PC-9 (cell line): ENCODE data around the gene SLC25A29. TPM values are rescaled to one million over a fixed set of nuclear protein-coding genes. Genes with fewer than 3 reads are reported as not detected.
"Not testable (repeated sequence)": the region's sequence is repeated elsewhere in the genome, so short reads cannot be mapped to it uniquely, and the experiment has no call there.

Experiments
- BruUV-seq: library from RNA; stranded (reverse); fragments of 400-500 nt; replicated peaks from 2 replicates; lab custom pipeline; 2021; lab: Mats Ljungman, UMichigan
- CTCF ChIA-PET: fragments of 300-600 bp; sonication (Branson Sonifier 250); formaldehyde crosslinking; loops from one replicate; lab custom pipeline; 2022; ENCODE audit warnings: antibody characterized with exemption; lab: Charles Lee
- POLR2A ChIA-PET: fragments of 300-600 bp; sonication (Branson Sonifier 250); formaldehyde crosslinking; loops from one replicate; lab custom pipeline; 2022; ENCODE audit warnings: antibody characterized with exemption; ENCODE audit not compliant: unreplicated experiment; lab: Charles Lee
- DNase-seq, 2 experiments: peaks; one replicate each; pipeline versions ENCODE4 v3.0.0 to v3.0.0-alpha.2; 2015 to 2022; ENCODE audit warnings: mixed read lengths in 1 of 2
- H2AFZ ChIP-seq: fragments of 200-600 bp; sonication (generic); 2 replicates; pipeline ENCODE4 v1.8.1; 2017; ENCODE audit warnings: antibody characterized with exemption
- H3F3A ChIP-seq: fragments of 200-600 bp; sonication (generic); 2 replicates; pipeline ENCODE4 v1.8.1; 2017; ENCODE audit warnings: antibody characterized with exemption, mild to moderate bottlenecking, low read depth; ENCODE audit not compliant: insufficient read depth
- H3K27ac ChIP-seq: fragments of 200-600 bp; sonication (generic); 2 replicates; pipeline ENCODE4 v1.6.1; 2016; ENCODE audit warnings: mixed run types
- H3K27me3 ChIP-seq: fragments of 200-600 bp; sonication (generic); 2 replicates; pipeline ENCODE4 v1.6.1; 2016; ENCODE audit warnings: low read depth, mixed run types; ENCODE audit not compliant: insufficient read depth
- H3K36me3 ChIP-seq: fragments of 200-600 bp; sonication (generic); 2 replicates; pipeline ENCODE4 v1.6.1; 2016; ENCODE audit warnings: low read depth, mixed run types
- H3K4me1 ChIP-seq: fragments of 200-600 bp; sonication (generic); replicated peaks from 2 replicates; pipeline ENCODE4 v1.6.1; 2016; ENCODE audit warnings: mixed run types; ENCODE audit not compliant: insufficient read depth
- H3K4me2 ChIP-seq: fragments of 200-600 bp; sonication (generic); 2 replicates; pipeline ENCODE4 v1.6.1; 2017; ENCODE audit warnings: mixed run types
- H3K4me3 ChIP-seq: fragments of 200-600 bp; sonication (generic); 2 replicates; pipeline ENCODE4 v1.6.1; 2016; ENCODE audit warnings: mixed run types
- H3K79me2 ChIP-seq: fragments of 200-600 bp; sonication (generic); 2 replicates; pipeline ENCODE4 v1.6.1; 2017; ENCODE audit warnings: low read depth, mixed run types
- H3K9me2 ChIP-seq: fragments of 200-600 bp; sonication (generic); 2 replicates; pipeline ENCODE4 v1.8.1; 2017; ENCODE audit warnings: mild to moderate bottlenecking; ENCODE audit not compliant: insufficient read depth
- H3K9me3 ChIP-seq: fragments of 200-600 bp; sonication (generic); 2 replicates; pipeline ENCODE4 v1.8.1; 2016; ENCODE audit warnings: low read depth; ENCODE audit not compliant: insufficient read depth
- H4K20me1 ChIP-seq: fragments of 200-600 bp; sonication (generic); 2 replicates; pipeline ENCODE4 v1.8.1; 2017; ENCODE audit not compliant: insufficient read depth
- CTCF ChIP-seq: fragments of 200-600 bp; sonication (generic); conservative IDR thresholded peaks from 2 replicates; pipeline ENCODE4 v1.6.1; 2017; ENCODE audit warnings: mixed run types, antibody characterized with exemption, mild to moderate bottlenecking, moderate library complexity
- EZH2 ChIP-seq: fragments of 200-600 bp; sonication (generic); IDR thresholded peaks from 2 replicates; pipeline ENCODE4 v1.8.0; 2017; ENCODE audit warnings: antibody characterized with exemption, low read depth
- intact Hi-C: fragments of 100-400 bp; cut with micrococcal nuclease; formaldehyde crosslinking; loops from one replicate; pipeline ENCODE4 v1.10.0; 2022; ENCODE audit not compliant: unreplicated experiment
- total RNA-seq: library from RNA; stranded (reverse); gene quantifications from 2 replicates; pipeline ENCODE4 v1.2.3, GENCODE V29; 2021

SLC25A29 gene
- total RNA-seq, 1 experiment from 2014 or later: 6.9 TPM

- Histone ChIP-seq H3K27ac (no peak overlapping the region), H4K20me1 (no peaks in the 10 kb centered on the region), H3K9me2 (no peaks in the 10 kb centered on the region), H3K36me3 (no peaks in the 10 kb centered on the region), H3K27me3 (no peaks in the 10 kb centered on the region), H3K4me3 (no peak overlapping the region), H3K4me1 (no peaks in the 10 kb centered on the region), H3K4me2 (no peak overlapping the region), H2AFZ (no peak overlapping the region), H3F3A (no peaks in the 10 kb centered on the region), H3K9me3 (no peaks in the 10 kb centered on the region), H3K79me2 (no peaks in the 10 kb centered on the region)
- no peak for DNase-seq
- TF ChIP-seq CTCF: no peak
- CTCF ChIA-PET: no interaction called here
- POLR2A ChIA-PET: no interaction called here
- no TSS peak for BruUV-seq
- intact Hi-C loops: loop anchor here (5.0 kb wide), 1 partner anchor 87 kb away; the partner anchor contains the start of gene WDR25
Observed at GRCh38 chr14:100289916-100290606, 16.2 kb downstream of the SLC25A29 start.

- ChIA-PET POLR2A (no interaction called here), CTCF (no interaction called here)
- no peak overlapping the region for H3K4me3 ChIP-seq
- H3K4me2 ChIP-seq: no peak overlapping the region
- H4K20me1 ChIP-seq: no peaks in the 10 kb centered on the region
- DNase-seq: no peak
- no peaks in the 10 kb centered on the region for H3K9me2 ChIP-seq
- no peaks in the 10 kb centered on the region for H3K4me1 ChIP-seq
- intact Hi-C loops: loop anchor here (5.0 kb wide), 1 partner anchor 89 kb away; the partner anchor contains the start of gene WDR25
- H3K36me3 ChIP-seq: no peaks in the 10 kb centered on the region
- no peaks in the 10 kb centered on the region for H3K9me3 ChIP-seq
- H3K27ac ChIP-seq: no peak overlapping the region
- H3F3A ChIP-seq: no peaks in the 10 kb centered on the region; the same call in 1 of the 2 replicates
- no peak for TF ChIP-seq EZH2
- no peak for TF ChIP-seq CTCF
- no peak overlapping the region for H2AFZ ChIP-seq
- BruUV-seq: no TSS peak
- no peaks in the 10 kb centered on the region for H3K79me2 ChIP-seq
- H3K27me3 ChIP-seq: no peaks in the 10 kb centered on the region
Observed at GRCh38 chr14:100288382-100289185, 17.7 kb downstream of the SLC25A29 start.

- BruUV-seq: not testable (repeated sequence)
Observed at GRCh38 chr14:100287998-100288295, 18.3 kb downstream of the SLC25A29 start.

More at GRCh38 chr14:100287998-100288295, 18.3 kb downstream of the SLC25A29 start:
- H3K4me2 ChIP-seq, H3K9me2 ChIP-seq, H3K4me3 ChIP-seq, H4K20me1 ChIP-seq, H2AFZ ChIP-seq, H3K27ac ChIP-seq, POLR2A ChIA-PET, H3F3A ChIP-seq, DNase-seq, H3K4me1 ChIP-seq, H3K36me3 ChIP-seq, H3K79me2 ChIP-seq, H3K9me3 ChIP-seq, H3K27me3 ChIP-seq, CTCF ChIA-PET: not testable (repeated sequence)
- intact Hi-C loops: loop anchor here (5.0 kb wide), 1 partner anchor 89 kb away; the partner anchor contains the start of gene WDR25
